ENCODE results near the gene AGBL1.

DNA sequence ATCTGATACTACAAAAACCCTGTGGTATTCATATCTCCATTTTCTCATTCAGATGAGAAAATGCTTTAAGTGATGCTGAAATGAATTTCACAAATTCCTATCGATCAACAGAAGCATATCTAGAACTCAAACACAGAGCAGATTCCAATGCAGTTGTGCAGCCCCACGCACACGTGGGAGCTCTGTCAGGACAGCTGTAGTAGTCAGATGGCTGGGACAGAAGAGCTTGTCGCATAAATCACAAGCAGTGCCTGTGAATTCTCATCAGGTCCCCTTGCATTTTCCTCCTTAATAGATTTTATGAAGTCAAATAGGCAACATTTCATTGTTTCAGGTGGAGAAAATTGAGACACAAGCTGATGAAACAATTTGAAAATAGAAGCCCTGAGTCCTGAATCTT lies 792.3 kb downstream of the AGBL1 start:
- TF ChIP-seq ZNF331 (CRISPR knock-in tag; IDR thresholded peaks at IDR 0.05; ENCODE audit: low read depth) (no peak), EZH2phosphoT487 (IDR thresholded peaks at IDR 0.05; ENCODE audit: unreplicated experiment) (no peak), EZH2 (IDR thresholded peaks at IDR 0.05; ENCODE audit: low read depth, unreplicated experiment) (no peak), JUNB (IDR thresholded peaks at IDR 0.05; ENCODE audit: unreplicated experiment) (no peak), POLR2AphosphoS5 (IDR thresholded peaks at IDR 0.05; ENCODE audit: low read depth) (no peak), NANOG (IDR thresholded peaks at IDR 0.05; ENCODE audit: borderline replicate concordance) (no peak), CREB1 (CRISPR knock-in tag; IDR thresholded peaks at IDR 0.05; ENCODE audit: low read depth) (no peak), ZNF114 (CRISPR knock-in tag; IDR thresholded peaks at IDR 0.05) (no peak), STAT1 (IDR thresholded peaks at IDR 0.05; ENCODE audit: unreplicated experiment) (no peak)
- TF ChIP-seq, protein P1, sequence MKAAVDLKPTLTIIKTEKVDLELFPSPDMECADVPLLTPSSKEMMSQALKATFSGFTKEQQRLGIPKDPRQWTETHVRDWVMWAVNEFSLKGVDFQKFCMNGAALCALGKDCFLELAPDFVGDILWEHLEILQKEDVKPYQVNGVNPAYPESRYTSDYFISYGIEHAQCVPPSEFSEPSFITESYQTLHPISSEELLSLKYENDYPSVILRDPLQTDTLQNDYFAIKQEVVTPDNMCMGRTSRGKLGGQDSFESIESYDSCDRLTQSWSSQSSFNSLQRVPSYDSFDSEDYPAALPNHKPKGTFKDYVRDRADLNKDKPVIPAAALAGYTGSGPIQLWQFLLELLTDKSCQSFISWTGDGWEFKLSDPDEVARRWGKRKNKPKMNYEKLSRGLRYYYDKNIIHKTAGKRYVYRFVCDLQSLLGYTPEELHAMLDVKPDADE (IDR thresholded peaks at IDR 0.05) = no peak
- TF ChIP-seq, protein P2, sequence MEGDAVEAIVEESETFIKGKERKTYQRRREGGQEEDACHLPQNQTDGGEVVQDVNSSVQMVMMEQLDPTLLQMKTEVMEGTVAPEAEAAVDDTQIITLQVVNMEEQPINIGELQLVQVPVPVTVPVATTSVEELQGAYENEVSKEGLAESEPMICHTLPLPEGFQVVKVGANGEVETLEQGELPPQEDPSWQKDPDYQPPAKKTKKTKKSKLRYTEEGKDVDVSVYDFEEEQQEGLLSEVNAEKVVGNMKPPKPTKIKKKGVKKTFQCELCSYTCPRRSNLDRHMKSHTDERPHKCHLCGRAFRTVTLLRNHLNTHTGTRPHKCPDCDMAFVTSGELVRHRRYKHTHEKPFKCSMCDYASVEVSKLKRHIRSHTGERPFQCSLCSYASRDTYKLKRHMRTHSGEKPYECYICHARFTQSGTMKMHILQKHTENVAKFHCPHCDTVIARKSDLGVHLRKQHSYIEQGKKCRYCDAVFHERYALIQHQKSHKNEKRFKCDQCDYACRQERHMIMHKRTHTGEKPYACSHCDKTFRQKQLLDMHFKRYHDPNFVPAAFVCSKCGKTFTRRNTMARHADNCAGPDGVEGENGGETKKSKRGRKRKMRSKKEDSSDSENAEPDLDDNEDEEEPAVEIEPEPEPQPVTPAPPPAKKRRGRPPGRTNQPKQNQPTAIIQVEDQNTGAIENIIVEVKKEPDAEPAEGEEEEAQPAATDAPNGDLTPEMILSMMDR (conservative IDR thresholded peaks at IDR 0.05; ENCODE audit: low read depth in 2 of 2) = no peak
- TF ChIP-seq, protein P3, sequence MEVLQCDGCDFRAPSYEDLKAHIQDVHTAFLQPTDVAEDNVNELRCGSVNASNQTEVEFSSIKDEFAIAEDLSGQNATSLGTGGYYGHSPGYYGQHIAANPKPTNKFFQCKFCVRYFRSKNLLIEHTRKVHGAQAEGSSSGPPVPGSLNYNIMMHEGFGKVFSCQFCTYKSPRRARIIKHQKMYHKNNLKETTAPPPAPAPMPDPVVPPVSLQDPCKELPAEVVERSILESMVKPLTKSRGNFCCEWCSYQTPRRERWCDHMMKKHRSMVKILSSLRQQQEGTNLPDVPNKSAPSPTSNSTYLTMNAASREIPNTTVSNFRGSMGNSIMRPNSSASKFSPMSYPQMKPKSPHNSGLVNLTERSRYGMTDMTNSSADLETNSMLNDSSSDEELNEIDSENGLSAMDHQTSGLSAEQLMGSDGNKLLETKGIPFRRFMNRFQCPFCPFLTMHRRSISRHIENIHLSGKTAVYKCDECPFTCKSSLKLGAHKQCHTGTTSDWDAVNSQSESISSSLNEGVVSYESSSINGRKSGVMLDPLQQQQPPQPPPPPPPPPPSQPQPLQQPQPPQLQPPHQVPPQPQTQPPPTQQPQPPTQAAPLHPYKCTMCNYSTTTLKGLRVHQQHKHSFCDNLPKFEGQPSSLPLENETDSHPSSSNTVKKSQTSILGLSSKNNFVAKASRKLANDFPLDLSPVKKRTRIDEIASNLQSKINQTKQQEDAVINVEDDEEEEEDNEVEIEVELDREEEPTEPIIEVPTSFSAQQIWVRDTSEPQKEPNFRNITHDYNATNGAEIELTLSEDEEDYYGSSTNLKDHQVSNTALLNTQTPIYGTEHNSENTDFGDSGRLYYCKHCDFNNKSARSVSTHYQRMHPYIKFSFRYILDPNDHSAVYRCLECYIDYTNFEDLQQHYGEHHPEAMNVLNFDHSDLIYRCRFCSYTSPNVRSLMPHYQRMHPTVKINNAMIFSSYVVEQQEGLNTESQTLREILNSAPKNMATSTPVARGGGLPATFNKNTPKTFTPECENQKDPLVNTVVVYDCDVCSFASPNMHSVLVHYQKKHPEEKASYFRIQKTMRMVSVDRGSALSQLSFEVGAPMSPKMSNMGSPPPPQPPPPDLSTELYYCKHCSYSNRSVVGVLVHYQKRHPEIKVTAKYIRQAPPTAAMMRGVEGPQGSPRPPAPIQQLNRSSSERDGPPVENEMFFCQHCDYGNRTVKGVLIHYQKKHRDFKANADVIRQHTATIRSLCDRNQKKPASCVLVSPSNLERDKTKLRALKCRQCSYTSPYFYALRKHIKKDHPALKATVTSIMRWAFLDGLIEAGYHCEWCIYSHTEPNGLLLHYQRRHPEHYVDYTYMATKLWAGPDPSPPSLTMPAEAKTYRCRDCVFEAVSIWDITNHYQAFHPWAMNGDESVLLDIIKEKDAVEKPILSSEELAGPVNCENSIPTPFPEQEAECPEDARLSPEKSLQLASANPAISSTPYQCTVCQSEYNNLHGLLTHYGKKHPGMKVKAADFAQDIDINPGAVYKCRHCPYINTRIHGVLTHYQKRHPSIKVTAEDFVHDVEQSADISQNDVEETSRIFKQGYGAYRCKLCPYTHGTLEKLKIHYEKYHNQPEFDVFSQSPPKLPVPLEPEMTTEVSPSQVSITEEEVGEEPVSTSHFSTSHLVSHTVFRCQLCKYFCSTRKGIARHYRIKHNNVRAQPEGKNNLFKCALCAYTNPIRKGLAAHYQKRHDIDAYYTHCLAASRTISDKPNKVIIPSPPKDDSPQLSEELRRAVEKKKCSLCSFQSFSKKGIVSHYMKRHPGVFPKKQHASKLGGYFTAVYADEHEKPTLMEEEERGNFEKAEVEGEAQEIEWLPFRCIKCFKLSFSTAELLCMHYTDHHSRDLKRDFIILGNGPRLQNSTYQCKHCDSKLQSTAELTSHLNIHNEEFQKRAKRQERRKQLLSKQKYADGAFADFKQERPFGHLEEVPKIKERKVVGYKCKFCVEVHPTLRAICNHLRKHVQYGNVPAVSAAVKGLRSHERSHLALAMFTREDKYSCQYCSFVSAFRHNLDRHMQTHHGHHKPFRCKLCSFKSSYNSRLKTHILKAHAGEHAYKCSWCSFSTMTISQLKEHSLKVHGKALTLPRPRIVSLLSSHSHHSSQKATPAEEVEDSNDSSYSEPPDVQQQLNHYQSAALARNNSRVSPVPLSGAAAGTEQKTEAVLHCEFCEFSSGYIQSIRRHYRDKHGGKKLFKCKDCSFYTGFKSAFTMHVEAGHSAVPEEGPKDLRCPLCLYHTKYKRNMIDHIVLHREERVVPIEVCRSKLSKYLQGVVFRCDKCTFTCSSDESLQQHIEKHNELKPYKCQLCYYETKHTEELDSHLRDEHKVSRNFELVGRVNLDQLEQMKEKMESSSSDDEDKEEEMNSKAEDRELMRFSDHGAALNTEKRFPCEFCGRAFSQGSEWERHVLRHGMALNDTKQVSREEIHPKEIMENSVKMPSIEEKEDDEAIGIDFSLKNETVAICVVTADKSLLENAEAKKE (CRISPR knock-in tag; IDR thresholded peaks at IDR 0.05) = no peak
- TF ChIP-seq, protein P4, sequence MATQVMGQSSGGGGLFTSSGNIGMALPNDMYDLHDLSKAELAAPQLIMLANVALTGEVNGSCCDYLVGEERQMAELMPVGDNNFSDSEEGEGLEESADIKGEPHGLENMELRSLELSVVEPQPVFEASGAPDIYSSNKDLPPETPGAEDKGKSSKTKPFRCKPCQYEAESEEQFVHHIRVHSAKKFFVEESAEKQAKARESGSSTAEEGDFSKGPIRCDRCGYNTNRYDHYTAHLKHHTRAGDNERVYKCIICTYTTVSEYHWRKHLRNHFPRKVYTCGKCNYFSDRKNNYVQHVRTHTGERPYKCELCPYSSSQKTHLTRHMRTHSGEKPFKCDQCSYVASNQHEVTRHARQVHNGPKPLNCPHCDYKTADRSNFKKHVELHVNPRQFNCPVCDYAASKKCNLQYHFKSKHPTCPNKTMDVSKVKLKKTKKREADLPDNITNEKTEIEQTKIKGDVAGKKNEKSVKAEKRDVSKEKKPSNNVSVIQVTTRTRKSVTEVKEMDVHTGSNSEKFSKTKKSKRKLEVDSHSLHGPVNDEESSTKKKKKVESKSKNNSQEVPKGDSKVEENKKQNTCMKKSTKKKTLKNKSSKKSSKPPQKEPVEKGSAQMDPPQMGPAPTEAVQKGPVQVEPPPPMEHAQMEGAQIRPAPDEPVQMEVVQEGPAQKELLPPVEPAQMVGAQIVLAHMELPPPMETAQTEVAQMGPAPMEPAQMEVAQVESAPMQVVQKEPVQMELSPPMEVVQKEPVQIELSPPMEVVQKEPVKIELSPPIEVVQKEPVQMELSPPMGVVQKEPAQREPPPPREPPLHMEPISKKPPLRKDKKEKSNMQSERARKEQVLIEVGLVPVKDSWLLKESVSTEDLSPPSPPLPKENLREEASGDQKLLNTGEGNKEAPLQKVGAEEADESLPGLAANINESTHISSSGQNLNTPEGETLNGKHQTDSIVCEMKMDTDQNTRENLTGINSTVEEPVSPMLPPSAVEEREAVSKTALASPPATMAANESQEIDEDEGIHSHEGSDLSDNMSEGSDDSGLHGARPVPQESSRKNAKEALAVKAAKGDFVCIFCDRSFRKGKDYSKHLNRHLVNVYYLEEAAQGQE (IDR thresholded peaks at IDR 0.05; ENCODE audit: unreplicated experiment) = no peak

Measured in GM23338 (cell line).